ENCODE results near the gene TCN2.
"Not testable (repeated sequence)": the region's sequence is repeated elsewhere in the genome, so short reads cannot be mapped to it uniquely, and the experiment has no call there.

The TCN2 gene

GRCh38 chr22:30575859-30576258, 31.1 kb upstream of the TCN2 start:
- no peak for DNase-seq (ENCODE audit: low read depth in 2 of 2, low spot score in 1 of 2)

GRCh38 chr22:30578481-30578880, 28.5 kb upstream of the TCN2 start:
- no peak for DNase-seq (ENCODE audit: low read depth in 2 of 2, low spot score in 1 of 2)

GRCh38 chr22:30580896-30581295, 26.1 kb upstream of the TCN2 start:
- no peak for DNase-seq (ENCODE audit: low read depth in 2 of 2, low spot score in 1 of 2)

GRCh38 chr22:30582051-30582450, 24.9 kb upstream of the TCN2 start:
- DNase-seq (ENCODE audit: low read depth in 2 of 2, low spot score in 1 of 2), result no peak

- DNase-seq (ENCODE audit: low read depth in 2 of 2, low spot score in 1 of 2), result no peak
Observed at GRCh38 chr22:30582788-30583545, 24.0 kb upstream of the TCN2 start.

GRCh38 chr22:30584441-30584840, 22.5 kb upstream of the TCN2 start:
- DNase-seq (ENCODE audit: low read depth in 2 of 2, low spot score in 1 of 2), result no peak

- DNase-seq (ENCODE audit: low read depth in 2 of 2, low spot score in 1 of 2), result no peak
Observed at GRCh38 chr22:30586414-30586813, 20.6 kb upstream of the TCN2 start.

GRCh38 chr22:30591191-30591587, 15.8 kb upstream of the TCN2 start:
- DNase-seq (ENCODE audit: low read depth in 2 of 2, low spot score in 1 of 2), result no peak

- peak; percentile 84 to 94 for DNase-seq (ENCODE audit: low read depth in 2 of 2, low spot score in 1 of 2)
Observed at GRCh38 chr22:30591588-30592359, 15.2 kb upstream of the TCN2 start, which contains the start of gene PES1. PES1 (minus strand) TSS chr22:30591910; CDS start chr22:30591833, 77 bp downstream.

GRCh38 chr22:30592360-30592713, 14.6 kb upstream of the TCN2 start:
- not testable (repeated sequence) for DNase-seq (ENCODE audit: low read depth in 2 of 2, low spot score in 1 of 2)

- no peak for DNase-seq (ENCODE audit: low read depth in 2 of 2, low spot score in 1 of 2)
Observed at GRCh38 chr22:30596199-30596598, 10.8 kb upstream of the TCN2 start.

- DNase-seq (ENCODE audit: low read depth in 2 of 2, low spot score in 1 of 2), result no peak
Observed at GRCh38 chr22:30596886-30597285, 10.1 kb upstream of the TCN2 start.

GRCh38 chr22:30598986-30599385, 8.0 kb upstream of the TCN2 start:
- DNase-seq (ENCODE audit: low read depth in 2 of 2, low spot score in 1 of 2), result no peak

GRCh38 chr22:30600921-30601320, 6.1 kb upstream of the TCN2 start:
- no peak for DNase-seq (ENCODE audit: low read depth in 2 of 2, low spot score in 1 of 2)

GRCh38 chr22:30601464-30601863, 5.5 kb upstream of the TCN2 start:
- no peak for DNase-seq (ENCODE audit: low read depth in 2 of 2, low spot score in 1 of 2)

GRCh38 chr22:30602049-30602448, 4.9 kb upstream of the TCN2 start:
- DNase-seq (ENCODE audit: low read depth in 2 of 2, low spot score in 1 of 2), result no peak

- DNase-seq (ENCODE audit: low read depth in 2 of 2, low spot score in 1 of 2), result no peak
Observed at GRCh38 chr22:30603801-30604200, 3.2 kb upstream of the TCN2 start.

GRCh38 chr22:30604723-30605122, 2.3 kb upstream of the TCN2 start:
- DNase-seq (ENCODE audit: low read depth in 2 of 2, low spot score in 1 of 2), result no peak

GRCh38 chr22:30605449-30606110, 1.4 kb upstream of the TCN2 start:
- no peak for DNase-seq (ENCODE audit: low read depth in 2 of 2, low spot score in 1 of 2)

GRCh38 chr22:30607300-30607930, 441 bp downstream of the TCN2 start:
- DNase-seq (ENCODE audit: low read depth in 2 of 2, low spot score in 1 of 2), result no peak

GRCh38 chr22:30607939-30608338, 965 bp downstream of the TCN2 start:
- DNase-seq (ENCODE audit: low read depth in 2 of 2, low spot score in 1 of 2), result no peak

All from stimulated activated CD8-positive, alpha-beta memory T cell treated with anti-CD3 and anti-CD28 coated beads, Interleukin-4, amount 100 ng/mL, for 4 hours (primary cell).